ENCODE measurements around the gene SERPINE3. TPM values are rescaled to one million over a fixed set of nuclear protein-coding genes. Genes with fewer than 3 reads are reported as not detected.

Gene SERPINE3
- total RNA-seq, 2 experiments from 2014 or later: not detected

GRCh38 chr13:51370116-51370515, 30.6 kb downstream of the SERPINE3 start:
- DNase-seq: no peak
- Mint-ChIP-seq H3K9me3 (ENCODE audit: low read depth) (no peaks in the 10 kb centered on the region), H3K27ac (no peak overlapping the region), H3K36me3 (ENCODE audit: low read depth) (peaks cover 20% of the 10 kb centered on the region), H3K4me3 (no peak overlapping the region), H3K4me1 (no peaks in the 10 kb centered on the region), H3K27me3 (no peaks in the 10 kb centered on the region)
- ChIA-PET POLR2A (no interaction called here), CTCF (interaction anchor here (1.0 kb wide), 1 partner anchor 10 kb away, joined by 3 read pairs; no protein-coding TSS in a partner anchor)
- no peak for ATAC-seq
- intact Hi-C loops (cut with DNase I, micrococcal nuclease): no loop called here

- intact Hi-C loops (cut with DNase I, micrococcal nuclease): no loop called here
- no peaks in the 10 kb centered on the region for H3K9me3 Mint-ChIP-seq (ENCODE audit: low read depth)
- no peak overlapping the region for H3K27ac Mint-ChIP-seq
- no peaks in the 10 kb centered on the region for H3K27me3 Mint-ChIP-seq
- POLR2A ChIA-PET: no interaction called here
- DNase-seq (no peak), ATAC-seq (no peak)
- CTCF ChIA-PET: interaction anchor here (1.0 kb wide), 1 partner anchor 9 kb away, joined by 3 read pairs; no protein-coding TSS in a partner anchor
- no peak overlapping the region for H3K4me3 Mint-ChIP-seq
- H3K4me1 Mint-ChIP-seq: no peaks in the 10 kb centered on the region
- H3K36me3 Mint-ChIP-seq (ENCODE audit: low read depth): peaks cover 26% of the 10 kb centered on the region
These were observed 31.3 kb downstream of the SERPINE3 start for GRCh38 chr13:51370811-51371210.

DNA sequence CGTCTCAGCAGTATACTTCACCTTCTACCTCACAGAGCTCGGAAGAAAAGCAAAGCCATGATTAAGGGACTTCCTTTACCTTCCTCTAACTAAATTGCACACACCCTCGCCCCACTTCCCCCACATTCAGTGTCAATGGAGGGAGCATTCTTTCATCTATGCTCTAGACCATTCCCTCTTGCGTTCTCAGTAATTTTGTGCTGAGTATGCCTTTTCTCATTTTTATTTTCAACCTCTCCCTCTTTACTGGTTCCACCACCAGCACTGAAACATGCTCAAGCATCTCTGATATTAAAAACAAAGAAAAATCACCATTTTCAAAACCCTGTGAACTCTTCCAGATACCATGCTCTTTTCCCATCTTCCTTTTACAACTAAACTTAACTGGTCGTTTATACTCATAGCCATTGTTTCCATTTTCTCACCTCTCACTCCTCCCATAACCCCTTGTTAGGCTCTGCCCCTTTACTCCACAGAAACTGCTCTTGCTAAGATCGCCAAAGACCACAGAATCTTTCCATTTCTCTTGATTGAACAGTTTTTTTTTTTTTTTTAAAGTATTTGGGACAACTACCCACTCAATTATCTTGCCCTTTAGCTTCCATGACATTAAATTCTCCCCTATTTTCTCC, 32.4 kb downstream of the SERPINE3 start:
- H3K27ac Mint-ChIP-seq: no peak overlapping the region
- ChIA-PET CTCF (interaction anchor here (0.7 kb wide), 1 partner anchor 92 kb away, joined by 3 read pairs; no protein-coding TSS in a partner anchor), POLR2A (no interaction called here)
- no peak overlapping the region for H3K4me3 Mint-ChIP-seq
- no peaks in the 10 kb centered on the region for H3K4me1 Mint-ChIP-seq
- no peaks in the 10 kb centered on the region for H3K9me3 Mint-ChIP-seq (ENCODE audit: low read depth)
- ATAC-seq: peak; percentile 42
- no peak for DNase-seq
- H3K27me3 Mint-ChIP-seq: no peaks in the 10 kb centered on the region
- H3K36me3 Mint-ChIP-seq (ENCODE audit: low read depth): peaks cover 28% of the 10 kb centered on the region
- intact Hi-C loops (cut with DNase I, micrococcal nuclease): no loop called here

DNA sequence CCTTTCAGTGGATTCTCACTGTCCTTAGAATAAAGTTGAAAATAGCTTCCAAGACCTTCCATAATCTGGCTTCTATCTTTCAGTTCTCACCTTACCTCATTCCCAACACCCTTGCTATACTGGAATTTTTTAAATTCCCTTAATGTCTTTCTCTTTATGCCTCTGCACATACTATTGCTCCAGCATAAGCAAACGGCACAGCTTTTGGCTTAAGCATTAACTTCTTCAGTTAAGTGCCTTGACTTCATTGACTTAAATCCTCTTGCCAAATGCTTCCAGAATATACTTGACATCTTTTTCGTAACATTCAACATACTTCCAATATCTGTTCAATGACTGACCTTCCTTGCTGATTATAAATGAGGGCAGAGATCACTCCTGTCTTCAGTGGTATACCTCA, 34.0 kb downstream of the SERPINE3 start:
- ChIA-PET POLR2A (no interaction called here), CTCF (no interaction called here)
- Mint-ChIP-seq H3K36me3 (ENCODE audit: low read depth) (peaks cover 33% of the 10 kb centered on the region), H3K27me3 (no peaks in the 10 kb centered on the region), H3K4me1 (no peaks in the 10 kb centered on the region), H3K4me3 (no peak overlapping the region), H3K27ac (no peak overlapping the region), H3K9me3 (ENCODE audit: low read depth) (no peaks in the 10 kb centered on the region)
- ATAC-seq (no peak), DNase-seq (no peak)
- intact Hi-C loops (cut with DNase I, micrococcal nuclease): no loop called here

DNA sequence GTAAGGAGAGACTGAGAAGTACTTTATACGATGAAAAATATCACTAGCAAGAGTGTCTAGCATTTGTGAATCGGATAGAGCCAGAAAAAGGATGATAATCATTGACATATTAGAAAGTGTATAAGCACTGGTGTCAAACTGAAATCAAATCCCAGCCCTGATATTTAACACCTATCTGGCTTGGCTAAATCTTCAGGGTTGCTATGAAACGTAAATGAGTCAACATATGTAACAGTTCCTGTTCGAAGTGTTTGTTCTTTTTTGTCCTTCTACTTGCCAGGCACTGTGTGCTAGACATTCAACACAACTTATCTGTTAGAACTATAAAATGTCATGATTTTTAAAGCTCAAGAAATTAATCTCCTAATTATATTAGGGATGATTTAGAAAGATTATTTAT, 40.8 kb downstream of the SERPINE3 start:
- H3K9me3 Mint-ChIP-seq (ENCODE audit: low read depth): no peaks in the 10 kb centered on the region
- DNase-seq (no peak), ATAC-seq (no peak)
- H3K4me1 Mint-ChIP-seq: no peaks in the 10 kb centered on the region
- POLR2A ChIA-PET: no interaction called here
- no peak overlapping the region for H3K4me3 Mint-ChIP-seq
- peaks cover 30% of the 10 kb centered on the region for H3K36me3 Mint-ChIP-seq (ENCODE audit: low read depth)
- no peaks in the 10 kb centered on the region for H3K27me3 Mint-ChIP-seq
- CTCF ChIA-PET: interaction anchor here (0.6 to 1.8 kb wide), 5 partner anchors 10 to 418 kb away, joined by 3 to 5 read pairs (median 4); no protein-coding TSS in a partner anchor
- intact Hi-C loops (cut with DNase I, micrococcal nuclease): no loop called here
- H3K27ac Mint-ChIP-seq: no peak overlapping the region

- ChIA-PET POLR2A (interaction anchor here (0.6 kb wide), 1 partner anchor 66 kb away, joined by 3 read pairs; no protein-coding TSS in a partner anchor), CTCF (interaction anchor here (0.6 kb wide), 1 partner anchor 511 kb away, joined by 4 read pairs; no protein-coding TSS in a partner anchor)
- Mint-ChIP-seq H3K27me3 (no peaks in the 10 kb centered on the region), H3K36me3 (ENCODE audit: low read depth) (peaks cover 19% of the 10 kb centered on the region), H3K4me3 (no peak overlapping the region), H3K4me1 (peaks cover 1% of the 10 kb centered on the region), H3K9me3 (ENCODE audit: low read depth) (no peaks in the 10 kb centered on the region), H3K27ac (no peak overlapping the region)
- DNase-seq: no peak
- ATAC-seq: peak; percentile 65
- intact Hi-C loops (cut with DNase I, micrococcal nuclease): no loop called here
These were observed 45.6 kb downstream of the SERPINE3 start for GRCh38 chr13:51385114-51385513.

DNA sequence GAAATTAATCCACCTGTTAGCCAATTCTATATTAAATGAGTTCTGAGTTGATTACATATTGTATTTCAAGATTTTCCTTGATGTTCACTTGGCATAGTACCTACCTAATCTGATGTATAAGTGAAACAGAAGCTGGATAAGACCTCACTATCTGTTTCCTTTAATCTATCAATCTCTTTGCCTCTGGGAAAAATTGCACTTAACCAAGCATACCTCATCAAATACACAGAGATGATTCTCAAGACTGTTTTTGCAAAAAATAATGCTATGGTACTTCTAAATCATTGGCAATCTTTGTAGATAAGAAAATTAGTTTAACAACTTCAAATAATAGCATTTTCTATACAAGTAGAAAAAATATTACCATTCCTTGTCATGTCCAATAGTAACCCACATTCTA, 55.2 kb downstream of the SERPINE3 start:
- no peak overlapping the region for H3K4me3 Mint-ChIP-seq
- no peaks in the 10 kb centered on the region for H3K9me3 Mint-ChIP-seq (ENCODE audit: low read depth)
- peaks cover 40% of the 10 kb centered on the region for H3K4me1 Mint-ChIP-seq
- intact Hi-C loops (cut with DNase I, micrococcal nuclease): no loop called here
- ATAC-seq (no peak), DNase-seq (no peak)
- H3K27ac Mint-ChIP-seq: no peak overlapping the region
- POLR2A ChIA-PET: interaction anchor here (0.6 kb wide), 1 partner anchor 1066 kb away, joined by 3 read pairs; no protein-coding TSS in a partner anchor
- peaks cover 18% of the 10 kb centered on the region for H3K36me3 Mint-ChIP-seq (ENCODE audit: low read depth)
- no peaks in the 10 kb centered on the region for H3K27me3 Mint-ChIP-seq
- CTCF ChIA-PET: interaction anchor here (0.8 kb wide), 1 partner anchor 261 kb away, joined by 3 read pairs; no protein-coding TSS in a partner anchor

DNA sequence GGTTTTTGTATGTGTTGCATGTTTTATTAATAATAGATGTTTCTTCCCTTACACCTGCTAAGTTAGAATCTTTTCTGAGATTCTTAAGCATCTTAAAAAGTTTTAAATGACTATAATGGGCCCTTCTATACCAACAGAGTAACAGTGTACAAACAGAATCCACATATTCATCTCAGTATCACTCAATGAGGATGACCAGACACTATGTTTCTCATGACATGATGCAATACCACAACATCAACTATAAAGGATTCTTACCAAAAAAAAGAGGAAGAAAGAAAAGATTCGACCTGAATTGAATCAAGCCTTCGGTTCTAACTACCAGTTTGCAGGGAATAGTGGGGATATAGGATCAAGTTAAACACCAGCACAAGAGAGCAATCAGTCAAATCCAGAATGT, 56.9 kb downstream of the SERPINE3 start:
- intact Hi-C loops (cut with DNase I, micrococcal nuclease): no loop called here
- H3K27ac Mint-ChIP-seq: peak overlapping the region; percentile 81
- H3K27me3 Mint-ChIP-seq: no peaks in the 10 kb centered on the region
- H3K9me3 Mint-ChIP-seq (ENCODE audit: low read depth): no peaks in the 10 kb centered on the region
- DNase-seq (no peak), ATAC-seq (peak; percentile 88)
- peaks cover 44% of the 10 kb centered on the region for H3K4me1 Mint-ChIP-seq
- peaks cover 24% of the 10 kb centered on the region for H3K36me3 Mint-ChIP-seq (ENCODE audit: low read depth)
- H3K4me3 Mint-ChIP-seq: no peak overlapping the region
- CTCF ChIA-PET: interaction anchor here (0.8 kb wide), 1 partner anchor 10 kb away, joined by 3 read pairs; no protein-coding TSS in a partner anchor
- POLR2A ChIA-PET: no interaction called here

GRCh38 chr13:51397262-51397941, 57.9 kb downstream of the SERPINE3 start:
- CTCF ChIA-PET: no interaction called here

GRCh38 chr13:51405176-51405575, 65.7 kb downstream of the SERPINE3 start:
- no peak for ATAC-seq
- intact Hi-C loops (cut with DNase I, micrococcal nuclease): no loop called here
- no peak overlapping the region for H3K27ac Mint-ChIP-seq
- H3K27me3 Mint-ChIP-seq: no peaks in the 10 kb centered on the region
- H3K4me1 Mint-ChIP-seq: peaks cover 55% of the 10 kb centered on the region
- no peak for DNase-seq
- POLR2A ChIA-PET: no interaction called here
- CTCF ChIA-PET: interaction anchor here (0.5 to 1.5 kb wide), 2 partner anchors 9 to 104 kb away, joined by 3 to 7 read pairs; no protein-coding TSS in a partner anchor
- no peaks in the 10 kb centered on the region for H3K9me3 Mint-ChIP-seq (ENCODE audit: low read depth)
- H3K4me3 Mint-ChIP-seq: no peak overlapping the region
- H3K36me3 Mint-ChIP-seq (ENCODE audit: low read depth): peaks cover 45% of the 10 kb centered on the region

More at GRCh38 chr13:51397262-51397941, 57.9 kb downstream of the SERPINE3 start:
- Mint-ChIP-seq H3K27me3 (no peaks in the 10 kb centered on the region), H3K27ac (no peak overlapping the region), H3K4me1 (peaks cover 46% of the 10 kb centered on the region), H3K9me3 (ENCODE audit: low read depth) (no peaks in the 10 kb centered on the region), H3K4me3 (no peak overlapping the region), H3K36me3 (ENCODE audit: low read depth) (peaks cover 27% of the 10 kb centered on the region)
- POLR2A ChIA-PET: no interaction called here
- DNase-seq (no peak), ATAC-seq (no peak)
- intact Hi-C loops (cut with DNase I, micrococcal nuclease): no loop called here

GRCh38 chr13:51412431-51412830, 72.9 kb downstream of the SERPINE3 start:
- intact Hi-C loops (cut with DNase I, micrococcal nuclease): no loop called here
- Mint-ChIP-seq H3K4me3 (no peak overlapping the region), H3K9me3 (ENCODE audit: low read depth) (peaks cover 10% of the 10 kb centered on the region), H3K27ac (no peak overlapping the region), H3K27me3 (no peaks in the 10 kb centered on the region), H3K4me1 (peaks cover 49% of the 10 kb centered on the region), H3K36me3 (ENCODE audit: low read depth) (peaks cover 50% of the 10 kb centered on the region)
- ATAC-seq (no peak), DNase-seq (no peak)
- ChIA-PET CTCF (no interaction called here), POLR2A (no interaction called here)

All from activated CD4-positive, alpha-beta T cell treated with anti-CD3 and anti-CD28 coated beads for 36 hours (primary cell).